HepG2 (cell line): Measurements from ENCODE around the gene ZNF524. TPM values are rescaled to one million over a fixed set of nuclear protein-coding genes. Genes with fewer than 3 reads are reported as not detected.

Experiments used
- FOXK1 ChIP-seq: sonication (generic); formaldehyde crosslinking; IDR thresholded peaks from 2 replicates; pipeline ENCODE4 v1.4.0; 2020; ENCODE audit warnings: low read depth, missing genetic modification reagents, borderline replicate concordance
- FOXO1 ChIP-seq: sonication (generic); formaldehyde crosslinking; IDR thresholded peaks from 2 replicates; pipeline ENCODE4 v1.4.0; 2020; ENCODE audit warnings: missing genetic modification reagents
- KLF16 ChIP-seq, 2 experiments: sonication (generic) in 1 of 2; formaldehyde crosslinking in 1 of 2; IDR thresholded peaks; 2 replicates each; pipeline versions ENCODE4 v1.6.1 to v1.8.0; 2016 to 2023; ENCODE audit warnings: missing genetic modification reagents in 2 of 2, missing compliant biosample characterization in 1 of 2
- SIN3B ChIP-seq: fragments of 150-350 bp; IDR thresholded peaks from 2 replicates; pipeline ENCODE4 v1.6.1; 2014; ENCODE audit warnings: low read length
- SSRP1 ChIP-seq: IDR thresholded peaks from 2 replicates; pipeline ENCODE4 v1.6.1; 2016; ENCODE audit warnings: control low read depth
- SUZ12 ChIP-seq: fragments of 150-350 bp; IDR thresholded peaks from 2 replicates; pipeline ENCODE4 v1.6.1; 2014; ENCODE audit warnings: low read depth, low read length
- TSC22D2 ChIP-seq: sonication (generic); formaldehyde crosslinking; IDR thresholded peaks from 2 replicates; pipeline ENCODE4 v1.5.1; 2020; ENCODE audit warnings: missing genetic modification reagents, mild to moderate bottlenecking, borderline replicate concordance
- YEATS2 ChIP-seq: sonication (generic); formaldehyde crosslinking; IDR thresholded peaks from 2 replicates; pipeline ENCODE4 v1.4.0; 2020; ENCODE audit warnings: missing genetic modification reagents, borderline replicate concordance
- ZFP1 ChIP-seq: IDR thresholded peaks from 2 replicates; pipeline ENCODE4 v1.6.1; 2016
- ZNF672 ChIP-seq: sonication (generic); formaldehyde crosslinking; IDR thresholded peaks from 2 replicates; pipeline ENCODE4 v1.8.1; 2022; ENCODE audit warnings: missing genetic modification reagents
- ZNF766 ChIP-seq: sonication (generic); formaldehyde crosslinking; IDR thresholded peaks from 2 replicates; pipeline ENCODE4 v1.5.0; 2020; ENCODE audit warnings: missing genetic modification reagents, borderline replicate concordance
- polyA plus RNA-seq, 8 experiments: library from polyadenylated mRNA; depleted of rRNA in 3 of 8; stranded (reverse) in 7 of 8; unstranded in 1 of 8; fragments of >200 nt; fragmentation: Illumina TruSeq in 4 of 8; extraction: Trizol in 4 of 8; gene quantifications; 2 replicates each; pipeline versions ENCODE4 v1.2.1 to v1.2.3, GENCODE V29; 2011 to 2016; ENCODE audit warnings: low read depth in 4 of 8, missing spikeins in 1 of 8, mixed read lengths in 1 of 8; ENCODE audit not compliant: insufficient read depth in 1 of 8
- total RNA-seq, 5 experiments: library from RNA; depleted of rRNA; stranded (reverse); fragments of >200 nt; fragmentation: Illumina TruSeq; extraction: Trizol; gene quantifications; 2 replicates each; pipeline ENCODE4 v1.2.3, GENCODE V29; 2016; ENCODE audit warnings: low read depth in 1 of 5
- TF ChIP-seq, protein P1 (sequence below): sonication (generic); formaldehyde crosslinking; IDR thresholded peaks from 2 replicates; pipeline ENCODE4 v1.4.0; 2020; ENCODE audit warnings: missing genetic modification reagents
- TF ChIP-seq, protein P2 (sequence below): sonication (generic); formaldehyde crosslinking; IDR thresholded peaks from 2 replicates; pipeline ENCODE4 v1.4.0; 2020; ENCODE audit warnings: missing genetic modification reagents
- TF ChIP-seq, protein P3 (sequence below), 2 experiments: sonication (generic) in 1 of 2; formaldehyde crosslinking in 1 of 2; IDR thresholded peaks; 2 replicates each; pipeline versions ENCODE4 v1.6.1 to v1.9.0; 2014 to 2022; ENCODE audit warnings: antibody characterized with exemption in 1 of 2, borderline replicate concordance in 1 of 2, inconsistent platforms in 1 of 2, low read depth in 1 of 2, missing genetic modification reagents in 1 of 2
- TF ChIP-seq, protein P4 (sequence below): sonication (generic); formaldehyde crosslinking; IDR thresholded peaks from 2 replicates; pipeline ENCODE4 v1.4.0; 2020; ENCODE audit warnings: missing genetic modification reagents

The ZNF524 gene
- total and polyA plus RNA-seq, 2 of the 13 experiments (the other 11 are each of a cell fraction or from before 2014, with no cell fraction given), result 3.2 to 4.6 TPM

DNA sequence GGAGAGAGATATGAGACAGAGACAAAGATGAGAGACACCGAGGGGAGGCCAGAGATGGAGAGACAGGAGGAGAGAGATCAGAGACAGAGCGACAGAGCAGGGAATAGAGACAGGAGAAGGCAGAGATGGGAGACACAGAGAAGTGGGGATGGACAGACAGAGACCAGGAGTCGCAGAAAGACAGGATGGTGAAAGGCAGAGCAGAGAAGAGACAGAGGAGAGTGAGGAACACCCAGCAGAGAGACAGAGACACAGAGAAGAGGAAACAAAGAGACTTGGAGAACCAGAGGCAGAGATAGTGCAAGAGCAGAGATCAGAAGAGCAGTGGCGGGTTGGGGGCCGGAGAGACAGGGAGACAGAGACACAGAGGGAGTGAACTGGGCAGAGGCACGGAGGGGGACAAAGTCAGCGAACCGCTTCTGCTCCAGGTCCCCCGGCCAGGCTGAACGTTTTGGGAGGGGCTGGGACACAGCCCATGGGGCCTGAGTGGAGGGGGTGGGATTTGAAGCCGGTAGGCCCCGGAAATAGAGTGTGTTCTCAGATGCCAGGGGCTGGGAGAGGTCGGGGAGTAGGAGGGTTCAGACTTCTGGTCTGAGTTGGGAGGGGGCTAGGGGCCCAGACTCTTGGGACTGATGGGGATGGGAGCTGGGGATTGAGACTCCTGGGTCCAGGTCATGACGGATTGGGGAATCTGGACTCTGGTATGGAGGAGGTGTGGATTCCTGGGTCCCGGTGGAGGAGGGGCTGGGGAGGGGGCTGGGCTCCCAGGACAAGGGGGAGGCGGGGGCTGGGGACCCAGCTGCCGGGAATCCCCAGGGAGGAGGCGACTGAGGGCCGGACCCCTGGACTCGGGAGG lies 20.1 kb upstream of the ZNF524 start (continued):
- TF ChIP-seq, protein P1, sequence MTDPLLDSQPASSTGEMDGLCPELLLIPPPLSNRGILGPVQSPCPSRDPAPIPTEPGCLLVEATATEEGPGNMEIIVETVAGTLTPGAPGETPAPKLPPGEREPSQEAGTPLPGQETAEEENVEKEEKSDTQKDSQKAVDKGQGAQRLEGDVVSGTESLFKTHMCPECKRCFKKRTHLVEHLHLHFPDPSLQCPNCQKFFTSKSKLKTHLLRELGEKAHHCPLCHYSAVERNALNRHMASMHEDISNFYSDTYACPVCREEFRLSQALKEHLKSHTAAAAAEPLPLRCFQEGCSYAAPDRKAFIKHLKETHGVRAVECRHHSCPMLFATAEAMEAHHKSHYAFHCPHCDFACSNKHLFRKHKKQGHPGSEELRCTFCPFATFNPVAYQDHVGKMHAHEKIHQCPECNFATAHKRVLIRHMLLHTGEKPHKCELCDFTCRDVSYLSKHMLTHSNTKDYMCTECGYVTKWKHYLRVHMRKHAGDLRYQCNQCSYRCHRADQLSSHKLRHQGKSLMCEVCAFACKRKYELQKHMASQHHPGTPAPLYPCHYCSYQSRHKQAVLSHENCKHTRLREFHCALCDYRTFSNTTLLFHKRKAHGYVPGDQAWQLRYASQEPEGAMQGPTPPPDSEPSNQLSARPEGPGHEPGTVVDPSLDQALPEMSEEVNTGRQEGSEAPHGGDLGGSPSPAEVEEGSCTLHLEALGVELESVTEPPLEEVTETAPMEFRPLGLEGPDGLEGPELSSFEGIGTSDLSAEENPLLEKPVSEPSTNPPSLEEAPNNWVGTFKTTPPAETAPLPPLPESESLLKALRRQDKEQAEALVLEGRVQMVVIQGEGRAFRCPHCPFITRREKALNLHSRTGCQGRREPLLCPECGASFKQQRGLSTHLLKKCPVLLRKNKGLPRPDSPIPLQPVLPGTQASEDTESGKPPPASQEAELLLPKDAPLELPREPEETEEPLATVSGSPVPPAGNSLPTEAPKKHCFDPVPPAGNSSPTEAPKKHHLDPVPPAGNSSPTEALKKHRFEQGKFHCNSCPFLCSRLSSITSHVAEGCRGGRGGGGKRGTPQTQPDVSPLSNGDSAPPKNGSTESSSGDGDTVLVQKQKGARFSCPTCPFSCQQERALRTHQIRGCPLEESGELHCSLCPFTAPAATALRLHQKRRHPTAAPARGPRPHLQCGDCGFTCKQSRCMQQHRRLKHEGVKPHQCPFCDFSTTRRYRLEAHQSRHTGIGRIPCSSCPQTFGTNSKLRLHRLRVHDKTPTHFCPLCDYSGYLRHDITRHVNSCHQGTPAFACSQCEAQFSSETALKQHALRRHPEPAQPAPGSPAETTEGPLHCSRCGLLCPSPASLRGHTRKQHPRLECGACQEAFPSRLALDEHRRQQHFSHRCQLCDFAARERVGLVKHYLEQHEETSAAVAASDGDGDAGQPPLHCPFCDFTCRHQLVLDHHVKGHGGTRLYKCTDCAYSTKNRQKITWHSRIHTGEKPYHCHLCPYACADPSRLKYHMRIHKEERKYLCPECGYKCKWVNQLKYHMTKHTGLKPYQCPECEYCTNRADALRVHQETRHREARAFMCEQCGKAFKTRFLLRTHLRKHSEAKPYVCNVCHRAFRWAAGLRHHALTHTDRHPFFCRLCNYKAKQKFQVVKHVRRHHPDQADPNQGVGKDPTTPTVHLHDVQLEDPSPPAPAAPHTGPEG (CRISPR knock-in tag), result no peak
- TF ChIP-seq, protein P2, sequence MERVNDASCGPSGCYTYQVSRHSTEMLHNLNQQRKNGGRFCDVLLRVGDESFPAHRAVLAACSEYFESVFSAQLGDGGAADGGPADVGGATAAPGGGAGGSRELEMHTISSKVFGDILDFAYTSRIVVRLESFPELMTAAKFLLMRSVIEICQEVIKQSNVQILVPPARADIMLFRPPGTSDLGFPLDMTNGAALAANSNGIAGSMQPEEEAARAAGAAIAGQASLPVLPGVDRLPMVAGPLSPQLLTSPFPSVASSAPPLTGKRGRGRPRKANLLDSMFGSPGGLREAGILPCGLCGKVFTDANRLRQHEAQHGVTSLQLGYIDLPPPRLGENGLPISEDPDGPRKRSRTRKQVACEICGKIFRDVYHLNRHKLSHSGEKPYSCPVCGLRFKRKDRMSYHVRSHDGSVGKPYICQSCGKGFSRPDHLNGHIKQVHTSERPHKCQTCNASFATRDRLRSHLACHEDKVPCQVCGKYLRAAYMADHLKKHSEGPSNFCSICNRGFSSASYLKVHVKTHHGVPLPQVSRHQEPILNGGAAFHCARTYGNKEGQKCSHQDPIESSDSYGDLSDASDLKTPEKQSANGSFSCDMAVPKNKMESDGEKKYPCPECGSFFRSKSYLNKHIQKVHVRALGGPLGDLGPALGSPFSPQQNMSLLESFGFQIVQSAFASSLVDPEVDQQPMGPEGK (CRISPR knock-in tag), result peak; percentile 46; the same call in 1 of the 2 replicates
- no peak for TF ChIP-seq ZFP1 (CRISPR knock-in tag)
- no peak for TF ChIP-seq FOXK1
- no peak for TF ChIP-seq YEATS2 (CRISPR knock-in tag)
- TF ChIP-seq SSRP1 (CRISPR knock-in tag), result no peak
- TF ChIP-seq, protein P3, sequence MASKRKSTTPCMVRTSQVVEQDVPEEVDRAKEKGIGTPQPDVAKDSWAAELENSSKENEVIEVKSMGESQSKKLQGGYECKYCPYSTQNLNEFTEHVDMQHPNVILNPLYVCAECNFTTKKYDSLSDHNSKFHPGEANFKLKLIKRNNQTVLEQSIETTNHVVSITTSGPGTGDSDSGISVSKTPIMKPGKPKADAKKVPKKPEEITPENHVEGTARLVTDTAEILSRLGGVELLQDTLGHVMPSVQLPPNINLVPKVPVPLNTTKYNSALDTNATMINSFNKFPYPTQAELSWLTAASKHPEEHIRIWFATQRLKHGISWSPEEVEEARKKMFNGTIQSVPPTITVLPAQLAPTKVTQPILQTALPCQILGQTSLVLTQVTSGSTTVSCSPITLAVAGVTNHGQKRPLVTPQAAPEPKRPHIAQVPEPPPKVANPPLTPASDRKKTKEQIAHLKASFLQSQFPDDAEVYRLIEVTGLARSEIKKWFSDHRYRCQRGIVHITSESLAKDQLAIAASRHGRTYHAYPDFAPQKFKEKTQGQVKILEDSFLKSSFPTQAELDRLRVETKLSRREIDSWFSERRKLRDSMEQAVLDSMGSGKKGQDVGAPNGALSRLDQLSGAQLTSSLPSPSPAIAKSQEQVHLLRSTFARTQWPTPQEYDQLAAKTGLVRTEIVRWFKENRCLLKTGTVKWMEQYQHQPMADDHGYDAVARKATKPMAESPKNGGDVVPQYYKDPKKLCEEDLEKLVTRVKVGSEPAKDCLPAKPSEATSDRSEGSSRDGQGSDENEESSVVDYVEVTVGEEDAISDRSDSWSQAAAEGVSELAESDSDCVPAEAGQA (IDR thresholded peaks at IDR 0.05; ENCODE audit: low read depth), result no peak
- TF ChIP-seq, protein P3 (CRISPR knock-in tag; IDR thresholded peaks at IDR 0.05; ENCODE audit: borderline replicate concordance), result no peak
- no peak for TF ChIP-seq TSC22D2 (CRISPR knock-in tag)
- TF ChIP-seq SUZ12, result no peak
- no peak for TF ChIP-seq SIN3B
- TF ChIP-seq ZNF766 (CRISPR knock-in tag), result no peak
- no peak for TF ChIP-seq KLF16 (CRISPR knock-in tag; IDR thresholded peaks at IDR 0.05)
- TF ChIP-seq ZNF672, result no peak
- TF ChIP-seq FOXO1 (CRISPR knock-in tag), result no peak
- TF ChIP-seq, protein P4, sequence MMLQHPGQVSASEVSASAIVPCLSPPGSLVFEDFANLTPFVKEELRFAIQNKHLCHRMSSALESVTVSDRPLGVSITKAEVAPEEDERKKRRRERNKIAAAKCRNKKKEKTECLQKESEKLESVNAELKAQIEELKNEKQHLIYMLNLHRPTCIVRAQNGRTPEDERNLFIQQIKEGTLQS (CRISPR knock-in tag), result no peak
